HL-60 (cell line): Measurements from ENCODE around the gene VARS2.

Source experiments
- DNase-seq, 2 experiments: peaks; one replicate each; pipeline ENCODE4 v3.0.0-alpha.2; 2010 to 2020; ENCODE audit warnings: low read depth in 1 of 2, low spot score in 1 of 2
- H3K27ac ChIP-seq: fragments of 250-450 bp; sonication (Bioruptor Pico); replicated peaks from 2 replicates; pipeline ENCODE4 v1.5.1; 2020; ENCODE audit warnings: mild to moderate bottlenecking, moderate library complexity
- H3K27me3 ChIP-seq: fragments of 250-450 bp; sonication (Bioruptor Pico); 2 replicates; pipeline ENCODE4 v1.5.1; 2021; ENCODE audit warnings: mild to moderate bottlenecking, moderate library complexity; ENCODE audit not compliant: insufficient read depth, poor library complexity, severe bottlenecking
- H3K4me3 ChIP-seq: replicated peaks from 2 replicates; pipeline ENCODE4 v1.5.1; 2011; ENCODE audit warnings: mild to moderate bottlenecking, control low read depth, low read length; ENCODE audit not compliant: insufficient read depth
- GABPA ChIP-seq: IDR thresholded peaks from 2 replicates; pipeline ENCODE4 v1.6.1; 2012; ENCODE audit warnings: low read depth
- POLR2AphosphoS5 ChIP-seq: IDR thresholded peaks from 2 replicates; pipeline ENCODE4 v1.6.1; 2012; ENCODE audit warnings: low read depth
- REST ChIP-seq: IDR thresholded peaks from 2 replicates; pipeline ENCODE4 v1.6.1; 2012; ENCODE audit warnings: low read depth; ENCODE audit not compliant: insufficient replicate concordance
- SPI1 ChIP-seq: IDR thresholded peaks from 2 replicates; pipeline ENCODE4 v1.6.1; 2012; ENCODE audit warnings: low read depth, mild to moderate bottlenecking, borderline replicate concordance
- TF ChIP-seq, protein P1 (sequence below): IDR thresholded peaks from one replicate; pipeline ENCODE4 v1.5.1; 2011; ENCODE audit warnings: low read length, control low read depth, inconsistent platforms; ENCODE audit not compliant: insufficient read depth

The VARS2 gene

DNA sequence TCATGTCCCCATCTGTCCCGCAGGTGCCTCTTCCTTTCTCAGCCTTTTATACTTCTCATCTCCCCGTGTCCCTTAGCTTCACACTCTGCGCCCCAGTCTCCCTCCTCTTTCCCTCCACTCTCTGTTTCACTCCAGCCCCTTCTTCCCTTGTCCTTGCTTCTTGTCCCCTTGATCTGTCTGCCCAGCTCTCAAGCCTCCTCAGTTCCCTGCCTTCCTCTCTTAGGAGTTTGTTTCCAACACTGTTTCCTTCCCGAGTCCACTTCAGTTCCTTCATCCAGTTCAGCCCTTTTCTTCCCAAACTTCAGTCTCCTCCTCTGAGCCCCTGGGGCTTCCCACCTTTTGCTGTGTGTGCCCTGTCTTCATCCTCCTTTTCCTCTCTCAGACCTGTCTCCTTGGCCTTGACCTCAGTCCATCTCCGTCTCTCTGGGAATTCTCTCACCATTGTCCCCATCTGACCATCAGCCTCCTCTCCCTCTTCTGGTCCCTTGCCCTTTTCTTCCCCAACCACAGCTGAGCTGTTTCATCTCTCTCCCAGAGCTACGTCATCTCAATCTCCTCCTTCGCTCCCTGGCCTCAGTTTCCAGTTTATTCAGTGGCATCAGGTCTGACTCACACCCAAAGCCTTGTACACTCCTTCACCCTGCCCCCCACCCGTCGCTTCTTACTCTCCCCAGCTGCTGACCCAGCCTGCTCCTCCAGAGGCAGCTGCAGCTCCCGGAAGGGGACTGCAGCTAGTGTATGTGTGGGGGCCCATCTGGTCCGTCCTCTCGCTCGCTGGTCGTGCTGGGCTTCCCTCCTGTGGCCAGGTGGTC, 32.4 kb upstream of the VARS2 start:
- TF ChIP-seq SPI1 (no peak), REST (no peak), POLR2AphosphoS5 (no peak), GABPA (no peak)
- TF ChIP-seq, protein P1, sequence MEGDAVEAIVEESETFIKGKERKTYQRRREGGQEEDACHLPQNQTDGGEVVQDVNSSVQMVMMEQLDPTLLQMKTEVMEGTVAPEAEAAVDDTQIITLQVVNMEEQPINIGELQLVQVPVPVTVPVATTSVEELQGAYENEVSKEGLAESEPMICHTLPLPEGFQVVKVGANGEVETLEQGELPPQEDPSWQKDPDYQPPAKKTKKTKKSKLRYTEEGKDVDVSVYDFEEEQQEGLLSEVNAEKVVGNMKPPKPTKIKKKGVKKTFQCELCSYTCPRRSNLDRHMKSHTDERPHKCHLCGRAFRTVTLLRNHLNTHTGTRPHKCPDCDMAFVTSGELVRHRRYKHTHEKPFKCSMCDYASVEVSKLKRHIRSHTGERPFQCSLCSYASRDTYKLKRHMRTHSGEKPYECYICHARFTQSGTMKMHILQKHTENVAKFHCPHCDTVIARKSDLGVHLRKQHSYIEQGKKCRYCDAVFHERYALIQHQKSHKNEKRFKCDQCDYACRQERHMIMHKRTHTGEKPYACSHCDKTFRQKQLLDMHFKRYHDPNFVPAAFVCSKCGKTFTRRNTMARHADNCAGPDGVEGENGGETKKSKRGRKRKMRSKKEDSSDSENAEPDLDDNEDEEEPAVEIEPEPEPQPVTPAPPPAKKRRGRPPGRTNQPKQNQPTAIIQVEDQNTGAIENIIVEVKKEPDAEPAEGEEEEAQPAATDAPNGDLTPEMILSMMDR = no peak
- no peak overlapping the region for H3K4me3 ChIP-seq
- H3K27ac ChIP-seq = no peak overlapping the region
- H3K27me3 ChIP-seq = peaks cover 38% of the 10 kb centered on the region
- no peak for DNase-seq

GRCh38 chr6:30882204-30882758, 31.8 kb upstream of the VARS2 start:
- no peak for TF ChIP-seq POLR2AphosphoS5
- no peak for TF ChIP-seq SPI1
- no peak for TF ChIP-seq GABPA
- TF ChIP-seq REST = no peak
- TF ChIP-seq, protein P1 = no peak
- DNase-seq = no peak

DNA sequence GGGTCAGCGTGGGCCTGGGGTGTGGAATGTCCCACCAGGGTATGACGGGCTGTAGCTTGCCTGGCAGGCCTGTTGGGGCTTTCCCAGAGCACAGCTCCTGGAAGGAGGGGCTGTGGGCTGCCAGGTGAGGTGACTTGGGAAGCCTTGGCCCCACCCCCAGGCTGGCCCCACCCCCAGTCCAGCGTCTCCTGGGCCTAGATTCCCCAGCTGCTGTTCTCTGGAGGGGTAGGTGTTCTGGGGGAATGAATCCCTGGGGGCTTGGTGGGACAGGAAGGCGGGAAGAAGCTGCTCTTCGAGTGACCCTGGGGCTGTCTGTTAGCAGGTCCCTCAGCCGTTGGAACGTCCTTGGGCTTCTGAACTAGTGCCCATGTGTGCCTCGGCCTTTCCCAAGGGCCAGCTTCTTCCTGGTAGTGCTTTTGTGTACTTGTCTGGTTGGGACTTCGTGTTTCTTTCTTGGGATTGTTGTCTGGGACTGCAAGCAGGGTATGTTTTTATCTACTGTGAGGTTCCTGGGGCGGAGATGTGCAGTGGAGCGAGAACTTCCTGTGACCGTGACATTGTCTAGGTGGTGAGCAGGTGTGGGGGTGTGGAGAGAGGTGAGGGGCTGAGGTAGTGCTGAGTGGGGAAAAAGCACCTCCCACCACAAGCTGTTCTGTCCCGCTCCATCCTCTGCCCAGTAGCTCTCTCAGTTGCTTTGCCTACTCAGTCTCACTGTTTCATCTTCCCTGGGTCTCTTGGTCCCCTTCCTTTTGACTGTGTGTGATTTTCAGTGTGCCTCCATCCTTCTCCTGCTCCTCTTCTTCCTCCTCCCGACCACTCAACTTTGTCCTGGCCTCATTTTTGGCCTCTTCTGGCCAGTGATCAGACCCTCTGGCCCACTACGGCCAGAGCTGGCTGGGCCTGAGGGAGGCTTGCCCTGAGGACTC, 31.0 kb upstream of the VARS2 start:
- Histone ChIP-seq H3K4me3 (no peak overlapping the region), H3K27me3 (peaks cover 38% of the 10 kb centered on the region), H3K27ac (no peak overlapping the region)
- TF ChIP-seq REST = no peak
- TF ChIP-seq, protein P1 = no peak
- no peak for DNase-seq

More at GRCh38 chr6:30882204-30882758, 31.8 kb upstream of the VARS2 start:
- no peak overlapping the region for H3K27ac ChIP-seq
- peaks cover 38% of the 10 kb centered on the region for H3K27me3 ChIP-seq
- H3K4me3 ChIP-seq = no peak overlapping the region
